ENCODE results near the gene FYTTD1.
A peak's percentile ranks its signal among the peaks of the same experiment; 100 is the strongest.

DNA sequence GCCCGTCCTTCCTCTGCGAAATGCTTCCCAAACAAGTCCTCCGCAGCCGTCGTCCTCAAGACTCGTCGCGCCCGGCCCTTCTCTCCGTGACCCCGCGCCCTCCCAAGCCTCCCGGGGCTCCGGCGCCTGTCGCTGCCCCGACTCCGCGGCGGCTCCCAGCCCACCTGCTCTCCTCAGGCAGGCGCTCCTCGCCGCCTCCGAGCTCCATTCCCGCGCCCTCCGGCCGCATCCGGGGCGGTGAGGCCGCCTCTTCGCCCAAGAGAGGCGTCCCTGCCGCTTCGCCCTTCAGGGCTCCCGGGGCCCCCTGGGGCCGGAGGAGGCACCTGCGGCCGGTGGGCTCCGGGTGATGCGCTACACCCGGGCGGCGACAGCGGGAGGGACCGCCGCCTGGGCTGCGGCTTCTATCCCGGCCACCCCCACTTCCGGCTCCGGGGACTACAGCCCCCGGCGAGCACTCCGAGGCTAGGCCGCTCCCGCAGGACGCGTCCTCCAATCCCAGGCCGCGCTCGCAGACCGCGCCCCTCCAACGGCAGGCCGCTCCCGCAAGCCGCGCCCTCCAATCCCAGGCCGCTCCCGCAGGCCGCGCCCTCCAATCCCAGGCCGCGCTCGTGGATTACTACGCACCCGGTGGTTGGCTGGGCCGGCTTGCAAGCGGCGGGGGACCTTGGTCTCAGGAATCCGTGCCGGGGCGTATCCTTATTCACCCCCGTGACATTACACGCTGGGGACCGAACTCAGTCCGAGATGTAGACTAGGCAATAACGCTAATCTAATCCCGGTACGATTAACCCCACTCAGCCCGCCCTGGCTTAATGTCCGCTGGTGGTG is 13.0 kb upstream of the FYTTD1 start, which contains the start of gene RUBCN:
- no peak for TF ChIP-seq CTCF (IDR thresholded peaks at IDR 0.05)
- peak; percentile 79 for TF ChIP-seq POLR2A (IDR thresholded peaks at IDR 0.05)
- TF ChIP-seq POLR2AphosphoS5 (IDR thresholded peaks at IDR 0.05), result peak; percentile 82 to 94 (median 85)
